GM18507 (cell line): Measurements from ENCODE around the gene MAP3K7CL.
A peak's percentile ranks its signal among the peaks of the same experiment; 100 is the strongest.
"Not testable (repeated sequence)": the region's sequence is repeated elsewhere in the genome, so short reads cannot be mapped to it uniquely, and the experiment has no call there.

ENCODE experiments used
- DNase-seq: peaks from one replicate; pipeline ENCODE4 v3.0.0; 2011; ENCODE audit warnings: low read depth; ENCODE audit not compliant: insufficient read length; ENCODE audit errors: extremely low spot score
- FAIRE-seq: peaks from 2 replicates; lab custom pipeline; 2011; peaks lifted over from hg19 to GRCh38; lab: Jason Lieb, UNC

The MAP3K7CL gene

GRCh38 chr21:29164323-29164942 lies 34.0 kb downstream of the MAP3K7CL start:
- DNase-seq: no peak
- FAIRE-seq: peak; percentile 38

GRCh38 chr21:29166323-29166722 lies 35.9 kb downstream of the MAP3K7CL start:
- no peak for FAIRE-seq
- no peak for DNase-seq

- no peak for DNase-seq
Measured at GRCh38 chr21:29166853-29167252, 36.4 kb downstream of the MAP3K7CL start.

GRCh38 chr21:29167481-29167880 lies 37.0 kb downstream of the MAP3K7CL start:
- not testable (repeated sequence) for DNase-seq, FAIRE-seq

More at GRCh38 chr21:29166853-29167252, 36.4 kb downstream of the MAP3K7CL start:
- FAIRE-seq: no peak

- DNase-seq (no peak), FAIRE-seq (no peak)
Measured at GRCh38 chr21:29168891-29169315, 38.5 kb downstream of the MAP3K7CL start.

GRCh38 chr21:29170944-29171343 lies 40.5 kb downstream of the MAP3K7CL start:
- DNase-seq (no peak), FAIRE-seq (no peak)

GRCh38 chr21:29172282-29172681 lies 41.8 kb downstream of the MAP3K7CL start:
- FAIRE-seq (no peak), DNase-seq (no peak)

- FAIRE-seq (no peak), DNase-seq (no peak)
Measured at GRCh38 chr21:29174607-29175013, 44.2 kb downstream of the MAP3K7CL start.

- DNase-seq (no peak), FAIRE-seq (peak; percentile 56)
Measured at GRCh38 chr21:29175408-29176134, 45.1 kb downstream of the MAP3K7CL start.

GRCh38 chr21:29176471-29177120 lies 46.2 kb downstream of the MAP3K7CL start:
- DNase-seq (no peak), FAIRE-seq (peak; percentile 67)

- DNase-seq (no peak), FAIRE-seq (peak; percentile 60)
Measured at GRCh38 chr21:29177800-29178199, 47.4 kb downstream of the MAP3K7CL start.

- DNase-seq (no peak), FAIRE-seq (no peak)
Measured at GRCh38 chr21:29178926-29179325, 48.5 kb downstream of the MAP3K7CL start.

GRCh38 chr21:29179503-29179902 lies 49.1 kb downstream of the MAP3K7CL start:
- no peak for FAIRE-seq
- no peak for DNase-seq

- DNase-seq: no peak
- peak; percentile 67 for FAIRE-seq
Measured at GRCh38 chr21:29181799-29182470, 51.5 kb downstream of the MAP3K7CL start.

- DNase-seq: no peak
- no peak for FAIRE-seq
Measured at GRCh38 chr21:29182691-29183092, 52.2 kb downstream of the MAP3K7CL start.

- no peak for DNase-seq
- FAIRE-seq: no peak
Measured at GRCh38 chr21:29184037-29184436, 53.6 kb downstream of the MAP3K7CL start.

- DNase-seq (no peak), FAIRE-seq (no peak)
Measured at GRCh38 chr21:29185172-29185571, 54.7 kb downstream of the MAP3K7CL start.

- FAIRE-seq: no peak
- DNase-seq: no peak
Measured at GRCh38 chr21:29185633-29186032, 55.2 kb downstream of the MAP3K7CL start.

- FAIRE-seq (no peak), DNase-seq (no peak)
Measured at GRCh38 chr21:29186246-29186645, 55.8 kb downstream of the MAP3K7CL start.

- DNase-seq: no peak
- FAIRE-seq: no peak
Measured at GRCh38 chr21:29187944-29188343, 57.5 kb downstream of the MAP3K7CL start.
